Esophagus squamous epithelium (tissue), 4 donors: Measurements from ENCODE around the gene DISP2.

Experiments used
- CTCF ChIP-seq, 6 experiments: fragments of 450-650 bp in 4 of 6; fragments of 200-600 bp in 2 of 6; sonication (generic) in 2 of 6; IDR thresholded peaks; one replicate each; pipeline ENCODE4 v1.5.1; 2016 to 2019; ENCODE audit warnings: antibody characterized with exemption in 6 of 6, mild to moderate bottlenecking in 4 of 6, moderate library complexity in 4 of 6
- POLR2A ChIP-seq, 4 donors: fragments of 450-650 bp; IDR thresholded peaks; one replicate each; pipeline ENCODE4 v1.6.1; 2017; ENCODE audit warnings: antibody characterized with exemption in 4 of 4, mild to moderate bottlenecking in 4 of 4, moderate library complexity in 3 of 4

GRCh38 chr15:40348474-40348870 lies 9.5 kb upstream of the DISP2 start:
- no peak for TF ChIP-seq CTCF (IDR thresholded peaks at IDR 0.05)
- no peak for TF ChIP-seq POLR2A (IDR thresholded peaks at IDR 0.05)
